GM12878 (cell line): Measurements from ENCODE around the gene VMP1.

Source experiments
- POLR2A ChIP-seq: IDR thresholded peaks from 2 replicates; pipeline ENCODE4 v1.6.1; 2011; ENCODE audit warnings: low read depth, mild to moderate bottlenecking, low read length
- RAD21 ChIP-seq: IDR thresholded peaks from 2 replicates; pipeline ENCODE4 v1.6.1; 2011; ENCODE audit warnings: mild to moderate bottlenecking, low read depth, low read length, moderate library complexity; ENCODE audit not compliant: insufficient read depth
- SIN3A ChIP-seq: IDR thresholded peaks from 2 replicates; pipeline ENCODE4 v1.6.1; 2012; ENCODE audit warnings: low read depth, low read length, improper control_type of control experiment
- TF ChIP-seq, protein P1 (sequence below), 3 experiments: IDR thresholded peaks in 2 of 3; conservative IDR thresholded peaks in 1 of 3; 2 replicates each; pipeline ENCODE4 v1.5.1; 2011; ENCODE audit warnings: low read depth in 3 of 3, low read length in 3 of 3, mild to moderate bottlenecking in 3 of 3, control low read depth in 2 of 3, moderate library complexity in 2 of 3, inconsistent platforms in 1 of 3, mixed read lengths in 1 of 3; ENCODE audit not compliant: control insufficient read depth in 2 of 3, insufficient read depth in 1 of 3; ENCODE audit errors: extremely low read depth in 1 of 3

DNA sequence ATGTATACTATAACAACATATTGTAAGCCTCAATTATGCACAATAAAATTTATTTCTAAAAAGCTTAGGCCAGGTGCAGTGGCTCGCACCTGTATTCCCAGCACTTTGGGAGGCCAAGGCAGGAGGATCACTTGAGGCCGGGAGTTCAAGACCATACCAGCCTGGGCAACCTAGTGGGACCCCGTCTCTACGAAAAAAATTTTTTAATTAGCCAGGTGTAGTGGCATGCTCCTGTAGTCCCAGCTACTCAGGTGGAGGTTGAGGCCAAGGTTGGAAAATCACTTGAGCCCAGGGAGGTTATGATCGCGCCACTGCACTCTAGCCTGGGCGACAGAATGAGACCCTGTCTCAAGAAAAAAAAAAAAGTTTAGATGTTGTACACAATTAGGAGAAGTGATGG, 45.5 kb downstream of the VMP1 start:
- TF ChIP-seq POLR2A (no peak), SIN3A (no peak), RAD21 (no peak)
- TF ChIP-seq, protein P1, sequence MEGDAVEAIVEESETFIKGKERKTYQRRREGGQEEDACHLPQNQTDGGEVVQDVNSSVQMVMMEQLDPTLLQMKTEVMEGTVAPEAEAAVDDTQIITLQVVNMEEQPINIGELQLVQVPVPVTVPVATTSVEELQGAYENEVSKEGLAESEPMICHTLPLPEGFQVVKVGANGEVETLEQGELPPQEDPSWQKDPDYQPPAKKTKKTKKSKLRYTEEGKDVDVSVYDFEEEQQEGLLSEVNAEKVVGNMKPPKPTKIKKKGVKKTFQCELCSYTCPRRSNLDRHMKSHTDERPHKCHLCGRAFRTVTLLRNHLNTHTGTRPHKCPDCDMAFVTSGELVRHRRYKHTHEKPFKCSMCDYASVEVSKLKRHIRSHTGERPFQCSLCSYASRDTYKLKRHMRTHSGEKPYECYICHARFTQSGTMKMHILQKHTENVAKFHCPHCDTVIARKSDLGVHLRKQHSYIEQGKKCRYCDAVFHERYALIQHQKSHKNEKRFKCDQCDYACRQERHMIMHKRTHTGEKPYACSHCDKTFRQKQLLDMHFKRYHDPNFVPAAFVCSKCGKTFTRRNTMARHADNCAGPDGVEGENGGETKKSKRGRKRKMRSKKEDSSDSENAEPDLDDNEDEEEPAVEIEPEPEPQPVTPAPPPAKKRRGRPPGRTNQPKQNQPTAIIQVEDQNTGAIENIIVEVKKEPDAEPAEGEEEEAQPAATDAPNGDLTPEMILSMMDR (IDR thresholded peaks at IDR 0.05 in 2 of 3, conservative IDR thresholded peaks at IDR 0.05 in 1 of 3; ENCODE audit: control insufficient read depth in 2 of 3, extremely low read depth in 1 of 3, insufficient read depth in 1 of 3, low read depth in 3 of 3, low read length in 3 of 3): no peak
